ENCODE results near the gene ARFGEF2.
"Not testable (repeated sequence)": the region's sequence is repeated elsewhere in the genome, so short reads cannot be mapped to it uniquely, and the experiment has no call there.

ARFGEF2 gene

GRCh38 chr20:49078310-49078709 lies 156.8 kb downstream of the ARFGEF2 start:
- no peak for DNase-seq (ENCODE audit: low spot score)

GRCh38 chr20:49082295-49082694 lies 160.8 kb downstream of the ARFGEF2 start:
- not testable (repeated sequence) for DNase-seq (ENCODE audit: low spot score)
